Measurements from ENCODE around the gene PIP5KL1.

The PIP5KL1 gene

DNA sequence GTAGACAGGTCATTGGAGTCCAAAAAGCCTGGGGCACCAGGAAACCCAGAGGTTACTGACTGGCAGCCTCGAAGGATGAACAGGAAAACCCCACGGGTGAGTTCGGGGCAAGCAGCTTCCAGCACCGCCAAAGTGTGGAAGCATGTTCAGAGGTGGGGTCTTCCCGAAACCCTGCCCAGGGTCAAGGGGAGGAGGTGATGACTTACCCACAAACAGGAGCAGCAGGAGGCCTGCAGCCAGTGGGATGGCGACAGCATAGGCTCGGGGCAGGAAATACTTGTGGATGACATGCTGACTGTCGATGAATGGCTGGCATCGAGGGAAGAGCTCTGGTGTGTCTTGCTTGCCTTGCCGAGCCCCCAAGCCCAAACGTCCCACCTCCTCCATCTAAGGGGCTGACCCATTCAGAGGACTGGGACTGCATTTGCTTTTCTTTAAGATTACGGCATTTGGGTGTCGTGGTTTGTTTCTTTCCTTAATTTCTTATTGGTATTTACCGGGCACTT lies 5.8 kb upstream of the PIP5KL1 start:
- H3K27me3 Mint-ChIP-seq: no peaks in the 10 kb centered on the region
- H3K36me3 Mint-ChIP-seq: peaks cover 9% of the 10 kb centered on the region
- DNase-seq (ENCODE audit: low spot score in 2 of 2) (no peak), ATAC-seq (ENCODE audit: low read depth) (no peak)
- H3K9me3 Mint-ChIP-seq: no peaks in the 10 kb centered on the region
- H3K27ac Mint-ChIP-seq: no peak overlapping the region
- peak overlapping the region; percentile 59 for H3K4me3 Mint-ChIP-seq
- H3K4me1 Mint-ChIP-seq: peaks cover 36% of the 10 kb centered on the region

DNA sequence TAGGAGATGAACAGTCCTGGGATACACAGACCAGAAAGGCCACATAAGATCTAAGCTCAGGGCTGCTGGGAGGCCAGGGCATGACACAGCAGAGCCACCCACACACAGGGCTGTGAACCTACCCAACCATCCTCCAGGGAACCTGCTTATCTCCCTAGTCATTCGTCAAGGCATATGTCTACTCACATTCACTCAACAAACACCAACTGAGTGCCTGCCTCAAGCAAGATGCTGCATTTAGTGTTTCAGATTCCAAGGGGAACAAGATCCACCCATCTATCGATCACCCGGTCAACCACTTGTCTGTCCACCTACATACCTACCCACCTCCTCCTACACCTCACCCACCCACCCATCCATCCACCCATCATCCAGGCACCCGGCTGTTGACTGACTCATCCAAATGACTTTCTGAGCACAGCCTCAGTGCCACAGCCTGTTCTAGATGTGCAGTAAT lies 5.2 kb upstream of the PIP5KL1 start:
- Mint-ChIP-seq H3K9me3 (no peaks in the 10 kb centered on the region), H3K27me3 (no peaks in the 10 kb centered on the region), H3K36me3 (peaks cover 9% of the 10 kb centered on the region), H3K27ac (no peak overlapping the region), H3K4me3 (peak overlapping the region; percentile 59), H3K4me1 (peaks cover 41% of the 10 kb centered on the region)
- no peak for DNase-seq (ENCODE audit: low spot score in 2 of 2)
- no peak for ATAC-seq (ENCODE audit: low read depth)

- H3K4me3 Mint-ChIP-seq: no peak overlapping the region
These were observed 4.4 kb upstream of the PIP5KL1 start for GRCh38 chr9:127934986-127935385.

DNA sequence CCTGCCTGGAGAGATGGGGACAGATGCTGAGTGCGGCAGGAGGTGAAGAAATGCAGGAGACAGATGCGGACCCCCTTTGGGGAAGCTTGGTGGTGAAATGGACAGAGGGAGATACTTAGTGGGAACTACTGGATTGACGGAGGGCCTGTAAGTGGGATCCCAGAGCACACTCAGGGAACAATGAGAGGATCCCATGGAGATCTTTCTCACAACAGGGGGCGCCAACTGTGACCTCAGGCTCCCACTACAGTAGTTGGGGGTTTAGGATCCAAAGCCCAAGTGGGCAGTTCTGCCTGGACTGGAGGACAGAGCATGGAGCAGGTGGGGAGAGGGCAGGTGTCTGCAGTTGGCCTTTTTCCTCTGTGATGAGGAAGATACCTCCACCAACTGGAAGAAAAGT lies 3.7 kb upstream of the PIP5KL1 start:
- no peaks in the 10 kb centered on the region for H3K9me3 Mint-ChIP-seq
- DNase-seq (ENCODE audit: low spot score in 2 of 2) (no peak), ATAC-seq (ENCODE audit: low read depth) (no peak)
- H3K27me3 Mint-ChIP-seq: no peaks in the 10 kb centered on the region
- no peak overlapping the region for H3K27ac Mint-ChIP-seq
- peak overlapping the region; percentile 27 for H3K4me3 Mint-ChIP-seq
- H3K4me1 Mint-ChIP-seq: peaks cover 45% of the 10 kb centered on the region
- peaks cover 9% of the 10 kb centered on the region for H3K36me3 Mint-ChIP-seq

More at GRCh38 chr9:127934986-127935385, 4.4 kb upstream of the PIP5KL1 start:
- DNase-seq (ENCODE audit: low spot score in 2 of 2) (no peak), ATAC-seq (ENCODE audit: low read depth) (no peak)
- H3K27me3 Mint-ChIP-seq: no peaks in the 10 kb centered on the region
- H3K4me1 Mint-ChIP-seq: peaks cover 42% of the 10 kb centered on the region
- no peaks in the 10 kb centered on the region for H3K9me3 Mint-ChIP-seq
- peaks cover 9% of the 10 kb centered on the region for H3K36me3 Mint-ChIP-seq
- H3K27ac Mint-ChIP-seq: no peak overlapping the region

DNA sequence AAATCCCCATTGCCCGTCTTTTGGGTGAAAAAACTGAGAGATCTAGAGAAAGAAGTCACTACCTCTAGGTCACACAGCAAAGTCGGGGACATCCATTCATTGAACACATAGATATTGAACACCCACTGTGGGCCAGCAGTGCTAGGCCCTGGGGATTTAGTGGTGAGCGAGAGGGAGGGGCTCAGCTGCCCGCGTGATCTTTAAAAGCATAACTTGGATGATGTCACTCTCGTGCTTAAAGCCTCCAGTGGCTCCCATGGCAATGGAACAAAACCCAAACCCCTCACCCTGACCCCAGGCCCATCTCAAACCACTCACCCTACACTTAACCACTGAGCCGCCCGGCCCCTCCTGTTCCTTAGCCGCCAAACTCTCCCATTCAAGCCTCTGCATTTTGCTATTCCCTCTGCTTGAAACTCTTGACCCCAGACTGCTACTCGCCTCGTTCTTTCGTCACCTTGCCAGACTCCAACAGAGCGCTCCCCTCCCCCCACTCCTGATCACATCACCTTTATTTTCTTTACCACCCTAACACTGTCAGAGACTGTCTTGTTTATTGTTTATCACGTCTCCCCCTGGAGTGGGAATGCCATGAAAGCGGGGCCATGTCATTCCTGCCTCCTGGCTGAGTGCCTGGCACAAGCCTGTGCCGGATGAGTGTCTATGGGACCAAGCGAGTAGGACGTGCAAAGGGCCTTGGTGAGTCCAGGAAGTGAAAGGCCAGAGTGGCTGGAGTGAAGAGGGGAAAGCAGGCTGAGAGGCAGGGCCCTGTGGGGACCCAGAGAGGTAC lies 710 bp upstream of the PIP5KL1 start:
- peaks cover 28% of the 10 kb centered on the region for H3K4me1 Mint-ChIP-seq
- DNase-seq (ENCODE audit: low spot score in 2 of 2) (peak in 1 of 2 donors; percentile 51), ATAC-seq (ENCODE audit: low read depth) (peak; percentile 65)
- peak overlapping the region; percentile 78 for H3K4me3 Mint-ChIP-seq
- no peaks in the 10 kb centered on the region for H3K27me3 Mint-ChIP-seq
- H3K27ac Mint-ChIP-seq: peak overlapping the region; percentile 91
- no peaks in the 10 kb centered on the region for H3K9me3 Mint-ChIP-seq
- H3K36me3 Mint-ChIP-seq: peaks cover 9% of the 10 kb centered on the region

DNA sequence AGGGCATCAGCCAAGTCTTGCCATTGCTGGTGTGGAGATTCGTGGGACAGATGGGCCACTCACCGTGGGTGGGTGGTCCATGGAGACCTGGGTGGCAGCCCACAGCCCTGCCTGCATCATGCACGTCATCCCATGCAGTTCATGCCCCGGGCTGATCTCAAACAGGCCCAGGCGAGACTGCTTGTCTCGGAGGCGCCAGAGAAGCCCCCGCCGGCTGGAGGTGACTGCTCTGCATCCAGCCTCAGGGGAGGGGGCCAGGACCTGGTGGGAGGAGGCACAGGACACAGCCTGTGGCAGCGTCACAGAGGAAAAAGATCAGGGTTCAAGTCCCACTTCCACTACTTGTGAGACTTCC lies 975 bp downstream of the PIP5KL1 start:
- H3K27ac Mint-ChIP-seq: peak overlapping the region; percentile 29
- H3K4me1 Mint-ChIP-seq: peaks cover 17% of the 10 kb centered on the region

GRCh38 chr9:127928676-127929624 lies 1.6 kb downstream of the PIP5KL1 start:
- DNase-seq (ENCODE audit: low spot score in 2 of 2) (no peak), ATAC-seq (ENCODE audit: low read depth) (no peak)
- Mint-ChIP-seq H3K4me3 (peak overlapping the region; percentile 57), H3K36me3 (peaks cover 3% of the 10 kb centered on the region), H3K4me1 (peaks cover 13% of the 10 kb centered on the region), H3K9me3 (no peaks in the 10 kb centered on the region), H3K27me3 (peaks cover 3% of the 10 kb centered on the region), H3K27ac (no peak overlapping the region)

More for the DNA sequence above, 975 bp downstream of the PIP5KL1 start:
- Mint-ChIP-seq H3K36me3 (peaks cover 7% of the 10 kb centered on the region), H3K9me3 (no peaks in the 10 kb centered on the region), H3K27me3 (peaks cover 3% of the 10 kb centered on the region), H3K4me3 (peak overlapping the region; percentile 78)
- ATAC-seq (ENCODE audit: low read depth): no peak
- no peak for DNase-seq (ENCODE audit: low spot score in 2 of 2)

GRCh38 chr9:127927988-127928675 lies 2.4 kb downstream of the PIP5KL1 start:
- peak overlapping the region; percentile 67 for H3K4me3 Mint-ChIP-seq
- H3K27ac Mint-ChIP-seq: no peak overlapping the region

DNA sequence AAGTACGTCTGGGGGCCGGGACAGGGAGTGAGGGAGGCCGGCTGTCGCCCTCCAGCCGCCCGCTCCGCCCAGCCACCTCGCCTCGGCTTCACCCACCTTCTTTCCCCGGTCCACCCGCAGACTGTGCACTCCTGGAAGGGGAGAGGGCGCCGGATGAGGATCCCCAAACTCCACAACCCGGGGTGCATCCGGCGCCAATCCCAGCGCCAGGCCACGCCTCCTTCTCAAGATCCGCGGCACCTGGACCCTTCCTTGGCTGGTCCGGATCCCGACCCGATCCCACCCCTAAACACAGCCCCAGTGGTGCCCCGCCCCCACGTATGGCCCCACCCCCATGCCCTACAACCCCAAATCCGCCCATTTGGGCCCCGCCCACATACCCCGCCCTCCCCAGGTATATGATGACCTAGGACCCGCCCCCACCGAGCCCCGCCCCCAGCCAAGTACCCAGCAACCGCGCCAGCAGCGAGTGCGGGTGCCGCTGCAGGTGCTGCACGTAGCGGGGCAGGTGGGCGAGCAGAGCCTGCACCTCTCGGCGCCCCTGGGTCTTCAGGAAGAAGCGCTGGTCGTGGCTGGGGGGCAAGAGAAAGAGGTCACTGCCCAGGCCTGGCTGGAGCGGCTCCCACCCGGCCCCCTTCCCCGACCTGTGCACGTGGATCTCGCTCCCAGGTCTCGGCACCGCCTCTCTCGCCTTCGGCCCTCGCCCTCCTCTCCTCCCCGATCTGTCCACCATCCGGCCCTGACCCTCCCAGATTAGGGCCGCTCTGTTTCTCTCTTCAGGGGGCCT lies 3.2 kb downstream of the PIP5KL1 start:
- peak; percentile 37 for ATAC-seq (ENCODE audit: low read depth)
- peaks cover 3% of the 10 kb centered on the region for H3K27me3 Mint-ChIP-seq
- peak overlapping the region; percentile 67 for H3K4me3 Mint-ChIP-seq
- no peak overlapping the region for H3K27ac Mint-ChIP-seq
- H3K4me1 Mint-ChIP-seq: peaks cover 11% of the 10 kb centered on the region
- no peaks in the 10 kb centered on the region for H3K9me3 Mint-ChIP-seq
- no peaks in the 10 kb centered on the region for H3K36me3 Mint-ChIP-seq
- DNase-seq (ENCODE audit: low spot score in 2 of 2): no peak

More at GRCh38 chr9:127927988-127928675, 2.4 kb downstream of the PIP5KL1 start:
- ATAC-seq (ENCODE audit: low read depth) (no peak), DNase-seq (ENCODE audit: low spot score in 2 of 2) (no peak)
- Mint-ChIP-seq H3K27me3 (peaks cover 3% of the 10 kb centered on the region), H3K9me3 (no peaks in the 10 kb centered on the region), H3K4me1 (peaks cover 13% of the 10 kb centered on the region), H3K36me3 (peaks cover 3% of the 10 kb centered on the region)

GRCh38 chr9:127926906-127927200 lies 3.7 kb downstream of the PIP5KL1 start:
- Mint-ChIP-seq H3K4me3 (peak overlapping the region; percentile 67), H3K36me3 (no peaks in the 10 kb centered on the region), H3K9me3 (no peaks in the 10 kb centered on the region), H3K4me1 (peaks cover 11% of the 10 kb centered on the region), H3K27me3 (peaks cover 3% of the 10 kb centered on the region), H3K27ac (no peak overlapping the region)
- no peak for DNase-seq (ENCODE audit: low spot score in 2 of 2)
- no peak for ATAC-seq (ENCODE audit: low read depth)

GRCh38 chr9:127925959-127926905 lies 4.3 kb downstream of the PIP5KL1 start:
- DNase-seq (ENCODE audit: low spot score in 2 of 2): no peak
- Mint-ChIP-seq H3K9me3 (no peaks in the 10 kb centered on the region), H3K27me3 (peaks cover 3% of the 10 kb centered on the region), H3K4me1 (peaks cover 12% of the 10 kb centered on the region), H3K4me3 (peak overlapping the region; percentile 21), H3K27ac (no peak overlapping the region), H3K36me3 (no peaks in the 10 kb centered on the region)
- ATAC-seq (ENCODE audit: low read depth): no peak

DNA sequence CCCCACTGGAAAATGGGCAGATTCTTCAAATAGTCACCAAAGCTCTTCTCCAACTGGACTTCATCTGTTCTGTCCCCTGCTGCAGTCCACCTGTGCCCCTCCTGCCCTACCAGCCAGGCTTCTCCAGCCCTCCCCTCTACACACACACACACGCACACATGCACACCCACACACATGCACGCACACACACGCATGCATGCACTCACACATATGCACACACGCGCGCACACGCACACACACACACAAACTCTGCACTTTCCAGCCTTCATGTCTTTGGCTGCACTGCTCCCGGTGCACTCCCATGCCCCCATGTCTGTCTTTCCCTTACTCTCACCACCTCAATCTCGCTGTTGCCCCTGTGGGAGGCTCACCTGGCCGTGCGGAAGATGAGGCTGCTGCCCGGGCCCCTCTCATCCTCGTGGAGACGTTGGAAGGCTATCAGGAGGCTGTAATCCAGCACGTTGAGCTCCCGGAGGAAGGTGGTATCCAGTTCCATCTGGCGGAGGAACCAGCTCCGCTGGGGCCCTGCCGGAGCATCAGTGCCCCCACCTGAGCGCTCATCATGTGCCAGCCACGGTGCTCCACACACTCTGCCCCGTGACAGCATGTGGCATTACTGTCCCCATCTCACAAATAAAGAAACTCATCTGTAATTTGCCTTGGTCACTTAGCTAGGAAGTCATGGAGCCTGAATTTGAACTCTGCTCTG lies 5.7 kb downstream of the PIP5KL1 start:
- H3K36me3 Mint-ChIP-seq: no peaks in the 10 kb centered on the region
- no peaks in the 10 kb centered on the region for H3K9me3 Mint-ChIP-seq
- ATAC-seq (ENCODE audit: low read depth) (no peak), DNase-seq (ENCODE audit: low spot score in 2 of 2) (no peak)
- no peak overlapping the region for H3K27ac Mint-ChIP-seq
- H3K4me3 Mint-ChIP-seq: no peak overlapping the region
- peaks cover 3% of the 10 kb centered on the region for H3K27me3 Mint-ChIP-seq
- peaks cover 11% of the 10 kb centered on the region for H3K4me1 Mint-ChIP-seq
